Gastroesophageal sphincter (tissue), 4 donors: ENCODE results near the gene PIK3C2G. TPM values are rescaled to one million over a fixed set of nuclear protein-coding genes. Genes with fewer than 3 reads are reported as not detected.

ENCODE experiments used
- ATAC-seq: fragments of 150-250 bp; one replicate; pipeline ENCODE4 v1.9.1; 2016; ENCODE audit warnings: mild to moderate bottlenecking, moderate library complexity
- H3K27ac ChIP-seq, 4 donors: fragments of 200-600 bp; sonication (generic) in 3 of 4; 1 replicate in 3 of 4; 2 replicates in 1 of 4; pipeline ENCODE4 v1.5.1; 2016 to 2019
- H3K27me3 ChIP-seq: fragments of 200-600 bp; sonication (generic); one replicate; pipeline ENCODE4 v1.5.1; 2019
- H3K36me3 ChIP-seq, 2 donors: fragments of 200-600 bp; sonication (generic); one replicate each; pipeline ENCODE4 v1.5.1; 2019; ENCODE audit warnings: control low read depth in 1 of 2
- H3K4me1 ChIP-seq, 3 donors: fragments of 200-600 bp; sonication (generic); 1 replicate in 2 of 3; 2 replicates in 1 of 3; pipeline ENCODE4 v1.5.1; 2016 to 2019; ENCODE audit warnings: control low read depth in 2 of 3
- H3K4me3 ChIP-seq, 2 donors: fragments of 200-600 bp; sonication (generic); one replicate each; pipeline ENCODE4 v1.5.1; 2019; ENCODE audit warnings: mild to moderate bottlenecking in 1 of 2, moderate library complexity in 1 of 2
- H3K9me3 ChIP-seq, 3 donors: fragments of 200-600 bp; sonication (generic); one replicate each; pipeline ENCODE4 v1.5.1; 2017 to 2019; ENCODE audit warnings: control low read depth in 2 of 3
- CTCF ChIP-seq, 4 experiments: fragments of 200-600 bp in 2 of 4; fragments of 450-650 bp in 2 of 4; sonication (generic) in 1 of 4; IDR thresholded peaks; one replicate each; pipeline ENCODE4 v1.5.1; 2017 to 2019; ENCODE audit warnings: antibody characterized with exemption in 4 of 4, mild to moderate bottlenecking in 2 of 4, moderate library complexity in 2 of 4
- EP300 ChIP-seq: sonication (generic); formaldehyde crosslinking; IDR thresholded peaks from one replicate; pipeline ENCODE4 v1.6.1; 2017; ENCODE audit warnings: antibody characterized with exemption, mild to moderate bottlenecking
- POLR2A ChIP-seq, 2 donors: fragments of 450-650 bp; IDR thresholded peaks; one replicate each; pipeline ENCODE4 v1.6.1; 2017; ENCODE audit warnings: antibody characterized with exemption in 2 of 2, mild to moderate bottlenecking in 2 of 2, moderate library complexity in 1 of 2
- POLR2AphosphoS5 ChIP-seq: sonication (generic); formaldehyde crosslinking; IDR thresholded peaks from one replicate; pipeline ENCODE4 v1.6.1; 2017; ENCODE audit warnings: antibody characterized with exemption
- WGBS, 2 donors: methylation state at CpG; one replicate each; pipeline ENCODE4 v1.1.5; 2018; ENCODE audit warnings: low coverage in 1 of 2; 5-methylcytosine and 5-hydroxymethylcytosine counted together
- total RNA-seq, 4 donors: library from RNA; depleted of rRNA; stranded (reverse); fragments of >200 nt; gene quantifications; one replicate each; pipeline ENCODE4 v1.1.0, GENCODE V29; 2016

Gene PIK3C2G
- total RNA-seq, 4 donors from 2014 or later: 0.40 to 0.79 (median 0.69) TPM; not detected in 1

- TF ChIP-seq CTCF (IDR thresholded peaks at IDR 0.05) (no peak), POLR2A (IDR thresholded peaks at IDR 0.05) (no peak), EP300 (no peak), POLR2AphosphoS5 (no peak)
- ATAC-seq: no peak
- 41 to 54% methylated on average over 3 of the region's 3 CpGs for WGBS, 2 donors
- Histone ChIP-seq H3K36me3 (no peaks in the 10 kb centered on the region), H3K27ac (peak overlapping the region in 2 of 4 donors; percentile 29 to 51), H3K27me3 (no peaks in the 10 kb centered on the region), H3K9me3 (peaks cover 0 to 12% (median 0%) of the 10 kb centered on the region in 3 donors), H3K4me1 (no peaks in the 10 kb centered on the region), H3K4me3 (peak overlapping the region; percentile 25 to 32)
Observed at GRCh38 chr12:18296909-18297280, 35.6 kb downstream of the PIK3C2G start.

- Histone ChIP-seq H3K36me3 (no peaks in the 10 kb centered on the region), H3K27ac (no peak overlapping the region), H3K4me1 (no peaks in the 10 kb centered on the region), H3K9me3 (peaks cover 0 to 17% (median 0%) of the 10 kb centered on the region in 3 donors), H3K27me3 (no peaks in the 10 kb centered on the region), H3K4me3 (no peak overlapping the region)
- 75 to 100% methylated on average over 1 of the region's 1 CpG for WGBS, 2 donors
- TF ChIP-seq POLR2A (IDR thresholded peaks at IDR 0.05): no peak
- TF ChIP-seq POLR2AphosphoS5: no peak
- TF ChIP-seq CTCF (IDR thresholded peaks at IDR 0.05): no peak
- no peak for TF ChIP-seq EP300
- no peak for ATAC-seq
Observed at GRCh38 chr12:18297902-18298301, 36.6 kb downstream of the PIK3C2G start.

GRCh38 chr12:18302809-18303430 lies 41.6 kb downstream of the PIK3C2G start:
- WGBS, 2 donors: 80 to 91% methylated on average over 1 to 4 of the region's 5 CpGs
- Histone ChIP-seq H3K27me3 (no peaks in the 10 kb centered on the region), H3K4me1 (no peaks in the 10 kb centered on the region), H3K4me3 (no peak overlapping the region), H3K36me3 (no peaks in the 10 kb centered on the region), H3K27ac (no peak overlapping the region), H3K9me3 (peaks cover 0 to 17% (median 0%) of the 10 kb centered on the region in 3 donors)
- TF ChIP-seq POLR2AphosphoS5: no peak
- no peak for TF ChIP-seq POLR2A (IDR thresholded peaks at IDR 0.05)
- no peak for TF ChIP-seq CTCF (IDR thresholded peaks at IDR 0.05)
- no peak for TF ChIP-seq EP300
- no peak for ATAC-seq

GRCh38 chr12:18304609-18305008 lies 43.3 kb downstream of the PIK3C2G start:
- Histone ChIP-seq H3K9me3 (peaks cover 0 to 17% (median 0%) of the 10 kb centered on the region in 3 donors), H3K4me3 (no peak overlapping the region), H3K4me1 (no peaks in the 10 kb centered on the region), H3K36me3 (no peaks in the 10 kb centered on the region), H3K27me3 (no peaks in the 10 kb centered on the region), H3K27ac (no peak overlapping the region)
- 58 to 62% methylated on average over 1 of the region's 1 CpG for WGBS, 2 donors
- no peak for ATAC-seq
- TF ChIP-seq EP300: no peak
- TF ChIP-seq POLR2AphosphoS5: no peak
- no peak for TF ChIP-seq CTCF (IDR thresholded peaks at IDR 0.05)
- no peak for TF ChIP-seq POLR2A (IDR thresholded peaks at IDR 0.05)

- Histone ChIP-seq H3K27ac (no peak overlapping the region), H3K4me1 (no peaks in the 10 kb centered on the region), H3K36me3 (no peaks in the 10 kb centered on the region), H3K4me3 (no peak overlapping the region), H3K9me3 (peaks cover 0 to 7% (median 0%) of the 10 kb centered on the region in 3 donors), H3K27me3 (no peaks in the 10 kb centered on the region)
- 39 to 77% methylated on average over 1 of the region's 1 CpG for WGBS, 2 donors
- TF ChIP-seq CTCF (IDR thresholded peaks at IDR 0.05) (no peak), POLR2AphosphoS5 (no peak), EP300 (no peak), POLR2A (IDR thresholded peaks at IDR 0.05) (no peak)
- ATAC-seq: no peak
Observed at GRCh38 chr12:18306311-18306710, 45.0 kb downstream of the PIK3C2G start.
